Measurements from ENCODE around the gene NRXN3. TPM values are rescaled to one million over a fixed set of nuclear protein-coding genes. Genes with fewer than 3 reads are reported as not detected.
A peak's percentile ranks its signal among the peaks of the same experiment; 100 is the strongest.

The NRXN3 gene
- total and polyA plus RNA-seq, 2 experiments from 2014 or later: 0.69 to 1.5 TPM

- DNase-seq (ENCODE audit: low read depth in 1 of 2, low spot score in 1 of 2): peak in 1 of 2 donors; percentile 5
- TF ChIP-seq CTCF (IDR thresholded peaks at IDR 0.05; ENCODE audit: low read depth, low read length): no peak
- Histone ChIP-seq H3K4me3 (no peak overlapping the region), H3K27me3 (peaks cover 5% of the 10 kb centered on the region), H3K27ac (no peak overlapping the region), H3K36me3 (no peaks in the 10 kb centered on the region), H3K4me1 (ENCODE audit: low read depth) (peaks cover 9% of the 10 kb centered on the region), H3K9me3 (ENCODE audit: low read depth) (no peaks in the 10 kb centered on the region)
These were observed 1136.4 kb downstream of the NRXN3 start for GRCh38 chr14:79306546-79306945.

GRCh38 chr14:79318371-79318770, 1148.2 kb downstream of the NRXN3 start:
- no peak overlapping the region for H3K27ac ChIP-seq
- no peak for TF ChIP-seq CTCF (IDR thresholded peaks at IDR 0.05; ENCODE audit: low read depth, low read length)
- no peaks in the 10 kb centered on the region for H3K4me1 ChIP-seq (ENCODE audit: low read depth)
- DNase-seq (ENCODE audit: low read depth in 1 of 2, low spot score in 1 of 2): peak in 1 of 2 donors; percentile 15
- peaks cover 15% of the 10 kb centered on the region for H3K27me3 ChIP-seq
- no peak overlapping the region for H3K4me3 ChIP-seq
- H3K36me3 ChIP-seq: no peaks in the 10 kb centered on the region
- H3K9me3 ChIP-seq (ENCODE audit: low read depth): no peaks in the 10 kb centered on the region

GRCh38 chr14:79320561-79320960, 1150.4 kb downstream of the NRXN3 start:
- no peaks in the 10 kb centered on the region for H3K36me3 ChIP-seq
- TF ChIP-seq CTCF (IDR thresholded peaks at IDR 0.05; ENCODE audit: low read depth, low read length): no peak
- H3K27me3 ChIP-seq: peaks cover 15% of the 10 kb centered on the region
- H3K4me1 ChIP-seq (ENCODE audit: low read depth): no peaks in the 10 kb centered on the region
- no peak for DNase-seq (ENCODE audit: low read depth in 1 of 2, low spot score in 1 of 2)
- no peak overlapping the region for H3K4me3 ChIP-seq
- H3K27ac ChIP-seq: no peak overlapping the region
- no peaks in the 10 kb centered on the region for H3K9me3 ChIP-seq (ENCODE audit: low read depth)

- Histone ChIP-seq H3K4me3 (no peak overlapping the region), H3K4me1 (ENCODE audit: low read depth) (no peaks in the 10 kb centered on the region), H3K27me3 (peaks cover 12% of the 10 kb centered on the region), H3K36me3 (no peaks in the 10 kb centered on the region), H3K9me3 (ENCODE audit: low read depth) (no peaks in the 10 kb centered on the region), H3K27ac (no peak overlapping the region)
- DNase-seq (ENCODE audit: low read depth in 1 of 2, low spot score in 1 of 2): no peak
- TF ChIP-seq CTCF (IDR thresholded peaks at IDR 0.05; ENCODE audit: low read depth, low read length): no peak
These were observed 1150.9 kb downstream of the NRXN3 start for GRCh38 chr14:79321070-79321469.

- H3K4me1 ChIP-seq (ENCODE audit: low read depth): no peaks in the 10 kb centered on the region
- TF ChIP-seq CTCF (IDR thresholded peaks at IDR 0.05; ENCODE audit: low read depth, low read length): no peak
These were observed 1154.9 kb downstream of the NRXN3 start for GRCh38 chr14:79325071-79325470.

GRCh38 chr14:79325557-79325956, 1155.4 kb downstream of the NRXN3 start:
- no peak for DNase-seq (ENCODE audit: low read depth in 1 of 2, low spot score in 1 of 2)
- Histone ChIP-seq H3K4me3 (no peak overlapping the region), H3K36me3 (no peaks in the 10 kb centered on the region), H3K9me3 (ENCODE audit: low read depth) (no peaks in the 10 kb centered on the region), H3K4me1 (ENCODE audit: low read depth) (no peaks in the 10 kb centered on the region), H3K27ac (no peak overlapping the region), H3K27me3 (no peaks in the 10 kb centered on the region)
- no peak for TF ChIP-seq CTCF (IDR thresholded peaks at IDR 0.05; ENCODE audit: low read depth, low read length)

More at GRCh38 chr14:79325071-79325470, 1154.9 kb downstream of the NRXN3 start:
- DNase-seq (ENCODE audit: low read depth in 1 of 2, low spot score in 1 of 2): no peak
- H3K9me3 ChIP-seq (ENCODE audit: low read depth): no peaks in the 10 kb centered on the region
- H3K27me3 ChIP-seq: no peaks in the 10 kb centered on the region
- no peak overlapping the region for H3K27ac ChIP-seq
- H3K4me3 ChIP-seq: no peak overlapping the region
- H3K36me3 ChIP-seq: no peaks in the 10 kb centered on the region

All from cardiac muscle cell (in vitro differentiated cells and primary cell).